ENCODE measurements around the gene CENPO.

CENPO gene

DNA sequence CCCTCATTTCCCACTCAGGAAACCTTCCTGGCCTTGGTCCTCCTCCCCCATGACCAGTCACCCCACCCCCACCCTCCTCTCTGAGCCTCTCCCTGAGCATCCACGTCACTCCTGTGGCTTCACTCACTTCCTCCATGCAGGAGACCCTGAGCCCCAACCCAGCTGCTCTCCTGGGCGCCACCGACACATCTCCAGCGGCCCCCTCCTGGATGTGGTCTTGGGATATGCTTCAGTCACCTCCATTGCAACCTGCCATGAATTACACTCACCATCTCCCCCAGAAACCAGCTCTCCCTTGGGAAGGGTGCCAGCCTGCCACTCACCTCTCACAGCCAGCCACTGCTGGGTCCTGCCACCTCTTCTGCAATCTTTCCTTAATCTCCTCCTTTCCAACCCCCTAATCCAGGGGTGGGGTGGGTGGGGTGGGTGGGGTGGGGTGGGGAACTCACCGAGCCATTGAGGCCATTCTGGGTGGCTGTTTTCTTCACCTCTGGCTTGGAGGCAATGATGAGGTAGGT, 44.8 kb downstream of the CENPO start:
- DNase-seq (ENCODE audit: low read depth in 2 of 2), result no peak

DNA sequence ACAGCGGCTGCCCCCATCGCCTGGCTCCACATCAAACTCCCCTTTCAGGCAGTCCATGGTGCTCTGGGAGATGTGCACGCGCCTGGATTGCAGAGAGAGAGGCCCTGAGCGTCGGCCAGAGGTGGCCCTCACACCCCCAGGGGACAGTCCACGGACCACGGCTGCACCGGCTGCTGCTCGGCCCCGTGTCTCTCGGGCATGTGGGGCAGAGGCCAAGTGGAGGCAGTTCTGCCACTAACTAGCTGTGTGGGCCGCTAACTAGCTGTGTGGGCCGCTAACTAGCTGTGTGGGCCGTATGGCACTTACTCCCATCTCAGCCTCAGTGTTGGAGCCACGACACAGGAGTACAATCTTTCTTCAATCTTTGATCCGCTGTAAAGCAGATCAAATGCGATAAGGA, 45.3 kb downstream of the CENPO start:
- no peak for DNase-seq (ENCODE audit: low read depth in 2 of 2)

DNA sequence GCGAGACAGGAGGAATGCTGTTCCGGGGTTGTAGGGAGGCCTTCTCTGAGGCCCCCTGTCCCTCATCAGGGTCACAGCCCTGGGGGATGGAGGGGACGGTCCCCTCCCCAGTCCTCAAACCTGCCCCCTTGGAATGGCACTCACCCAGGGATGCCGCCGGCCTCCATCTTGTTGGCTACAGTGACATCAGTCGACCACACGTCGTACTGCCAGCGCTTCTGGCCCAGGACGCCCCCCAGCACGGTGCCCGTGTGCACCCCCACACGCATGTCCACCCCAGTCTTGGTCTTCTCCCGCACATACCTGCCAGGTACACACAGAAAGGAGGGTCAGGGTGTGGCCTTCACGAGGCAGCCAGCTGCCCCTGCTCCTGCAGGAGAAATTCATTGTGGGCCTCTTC, 46.5 kb downstream of the CENPO start:
- DNase-seq (ENCODE audit: low read depth in 2 of 2), result no peak

DNA sequence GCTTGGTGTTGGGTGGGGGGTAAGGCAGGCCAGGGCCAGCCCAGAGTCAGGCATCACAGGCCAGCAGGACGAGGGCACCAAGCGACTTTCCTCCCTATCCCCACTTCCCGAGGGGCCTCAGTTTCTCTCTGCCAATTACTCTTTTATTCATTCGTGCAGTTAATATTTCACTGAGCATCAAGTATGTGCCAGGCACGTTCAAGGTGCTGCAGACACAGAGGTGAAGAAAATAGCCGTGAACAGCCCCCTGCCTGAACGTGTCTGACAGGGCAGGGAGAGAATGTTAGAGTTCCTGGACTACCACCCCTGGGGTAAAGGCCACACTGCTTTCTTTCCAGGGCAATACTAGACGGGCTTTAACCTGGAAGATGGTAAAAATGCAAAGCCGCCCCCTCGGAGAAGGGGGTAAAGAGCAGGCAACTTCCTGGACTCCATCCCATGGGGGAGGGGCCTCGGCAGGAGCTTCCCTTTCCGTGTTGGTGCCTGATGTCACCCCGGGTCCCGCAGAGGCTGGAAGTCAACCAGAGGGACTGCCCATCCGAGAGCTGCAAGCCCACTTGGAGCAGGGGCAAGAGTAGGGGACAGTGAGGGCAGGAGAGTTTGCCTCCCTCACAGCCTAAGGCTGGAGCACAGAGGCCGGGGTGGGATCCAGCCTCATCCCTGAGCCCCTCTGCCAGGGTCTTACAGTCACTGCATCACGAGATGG, 47.1 kb downstream of the CENPO start:
- DNase-seq (ENCODE audit: low read depth in 2 of 2), result no peak

DNA sequence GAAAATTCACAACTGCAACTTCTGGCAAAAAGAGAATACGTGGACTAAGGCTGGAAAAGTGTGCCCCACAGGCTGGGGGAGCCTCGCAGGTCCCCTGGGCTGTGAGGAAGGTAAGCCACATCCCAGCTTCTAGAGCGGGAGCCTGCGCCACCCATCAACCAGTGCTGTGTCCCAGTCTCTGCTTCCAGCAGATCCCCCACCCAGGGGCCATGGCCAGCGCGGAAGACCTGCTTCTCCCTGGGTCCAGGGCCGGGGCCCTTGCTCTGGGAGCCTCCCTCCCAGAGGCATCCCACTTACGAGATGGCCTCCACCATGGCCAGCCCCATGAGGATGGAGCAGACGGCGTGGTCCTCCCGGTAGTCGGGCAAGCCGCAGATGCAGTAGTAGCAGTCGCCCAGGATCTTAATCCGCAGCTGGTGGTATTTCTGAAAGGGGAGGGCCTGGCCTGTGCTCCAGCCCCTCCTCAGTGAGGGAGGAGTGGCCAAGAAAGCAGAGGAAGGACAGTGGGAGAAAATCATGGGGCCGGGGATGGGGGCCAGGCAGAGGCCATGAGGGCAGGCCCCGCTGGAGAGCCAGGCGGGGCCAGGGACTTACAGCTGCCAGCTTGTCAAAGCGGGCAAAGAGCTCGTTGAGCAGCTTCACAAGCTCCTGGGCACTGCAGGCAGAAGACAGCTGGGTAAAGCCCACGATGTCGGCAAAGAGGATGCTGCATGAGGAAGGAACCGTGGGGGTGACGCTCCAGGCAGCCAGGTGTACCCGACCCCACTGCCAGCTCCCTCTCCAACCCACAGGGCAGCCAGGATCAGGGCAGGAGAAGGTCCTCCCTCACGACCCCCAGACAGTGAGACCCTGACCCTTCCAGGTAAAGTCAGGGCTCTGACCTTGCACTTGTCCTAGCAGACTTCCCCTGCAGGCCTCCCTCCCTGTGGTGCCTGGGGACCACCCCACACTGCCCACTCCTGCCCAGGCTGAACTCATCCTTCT, 48.0 kb downstream of the CENPO start:
- DNase-seq (ENCODE audit: low read depth in 2 of 2), result no peak

DNA sequence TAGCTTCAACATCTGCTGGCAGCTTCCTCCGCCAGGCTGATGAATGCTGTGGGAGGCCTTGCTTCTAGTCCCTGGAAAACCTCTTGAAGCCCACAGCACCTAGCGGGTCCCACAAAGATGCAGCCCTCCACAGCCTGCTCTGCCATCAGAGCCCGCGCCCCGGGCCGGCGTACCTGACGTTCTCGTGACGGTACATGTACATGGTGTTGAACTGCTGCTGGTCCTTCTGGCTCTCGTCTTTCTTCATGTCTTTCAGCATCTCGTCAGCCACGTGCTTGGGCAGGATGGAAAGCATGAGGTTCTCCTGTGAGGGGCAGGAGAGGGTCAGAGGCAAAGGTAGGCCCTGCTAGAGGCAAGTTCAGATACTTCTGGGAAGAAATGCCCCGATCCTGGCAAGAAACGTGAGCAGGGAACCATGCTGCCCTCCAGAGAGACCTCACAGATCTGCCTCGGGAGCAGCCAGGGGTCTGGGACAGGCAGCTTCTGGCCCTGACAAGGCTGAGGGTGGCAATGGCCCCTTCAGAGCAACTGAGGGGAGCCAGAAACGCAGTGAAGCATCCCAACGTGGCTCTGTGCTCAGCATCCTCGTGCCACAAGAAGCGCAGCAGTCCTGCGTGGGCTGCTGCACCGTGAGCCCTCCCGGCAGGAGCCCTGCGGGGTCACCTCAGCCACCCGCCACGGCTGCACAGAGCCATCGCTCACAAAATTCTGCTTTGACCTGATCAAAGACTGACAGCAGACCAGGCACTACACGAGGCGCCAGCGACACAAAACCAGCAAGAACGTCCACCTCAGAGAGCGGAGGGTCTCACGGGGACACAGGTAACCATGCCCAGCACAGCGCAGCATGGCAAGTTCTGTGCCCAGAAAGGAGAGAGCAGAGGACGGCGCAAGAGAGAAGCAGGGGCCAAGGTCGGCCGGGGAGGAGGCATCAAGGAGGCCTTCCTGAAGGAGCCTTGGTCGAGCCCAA, 49.1 kb downstream of the CENPO start:
- DNase-seq (ENCODE audit: low read depth in 2 of 2), result no peak

DNA sequence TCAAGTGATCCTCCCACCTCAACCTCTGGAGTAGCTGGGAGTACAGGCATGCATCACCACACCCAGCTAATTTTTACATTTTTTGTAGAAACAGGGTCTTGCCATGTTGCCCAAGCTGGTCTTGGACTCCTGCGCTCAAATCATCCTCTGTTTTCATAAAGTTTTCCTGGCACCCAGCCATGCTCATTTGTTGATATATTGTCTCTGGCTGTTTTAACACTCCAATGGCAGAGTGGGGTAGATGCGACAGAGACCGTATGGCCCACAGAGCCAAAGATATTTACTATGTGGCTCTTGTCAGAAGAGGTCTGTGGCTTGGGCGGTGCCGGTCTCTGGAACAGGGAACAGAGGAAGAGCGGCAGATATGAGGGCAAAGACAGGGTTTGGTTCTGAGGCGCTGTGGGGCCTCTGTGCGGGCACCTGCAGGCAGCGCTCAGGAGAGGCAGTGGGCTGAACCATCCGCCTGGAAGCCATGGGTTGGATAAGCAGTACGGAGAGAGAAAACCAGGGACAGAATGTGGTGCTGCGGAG, 50.2 kb downstream of the CENPO start:
- no peak for DNase-seq (ENCODE audit: low read depth in 2 of 2)

DNA sequence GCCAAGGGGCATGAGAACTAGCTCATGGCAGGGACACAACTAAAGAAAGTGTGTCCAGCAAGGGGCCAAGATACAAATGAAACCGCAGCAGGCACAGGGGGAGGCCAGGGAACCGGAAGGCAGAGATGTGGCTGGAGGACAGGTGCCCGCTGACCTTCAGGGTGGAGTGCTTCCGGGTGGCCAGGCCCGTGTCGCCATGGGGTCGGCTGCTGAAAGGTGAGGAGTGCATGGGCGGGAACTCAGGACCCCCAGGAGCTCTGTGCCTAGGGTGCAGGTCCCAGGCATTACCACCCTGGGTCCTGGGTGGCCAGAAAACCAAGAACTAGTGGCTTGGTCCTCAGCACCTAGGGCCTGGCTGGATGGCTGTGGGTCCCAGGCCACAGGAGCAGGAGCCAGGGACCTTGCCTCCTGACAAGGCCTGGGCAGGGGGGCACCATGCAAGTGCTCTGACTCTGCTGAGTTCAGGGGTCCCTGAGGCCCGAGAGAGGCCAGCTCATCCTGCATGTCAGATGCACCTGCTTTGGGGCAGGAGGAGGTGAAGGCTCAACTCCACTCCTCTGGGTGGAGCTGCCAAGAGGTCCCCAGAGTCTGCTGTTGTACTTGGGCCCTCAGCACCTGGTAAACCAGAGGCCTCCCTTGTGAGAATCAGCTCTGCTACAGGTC, 50.9 kb downstream of the CENPO start:
- DNase-seq (ENCODE audit: low read depth in 2 of 2), result no peak

DNA sequence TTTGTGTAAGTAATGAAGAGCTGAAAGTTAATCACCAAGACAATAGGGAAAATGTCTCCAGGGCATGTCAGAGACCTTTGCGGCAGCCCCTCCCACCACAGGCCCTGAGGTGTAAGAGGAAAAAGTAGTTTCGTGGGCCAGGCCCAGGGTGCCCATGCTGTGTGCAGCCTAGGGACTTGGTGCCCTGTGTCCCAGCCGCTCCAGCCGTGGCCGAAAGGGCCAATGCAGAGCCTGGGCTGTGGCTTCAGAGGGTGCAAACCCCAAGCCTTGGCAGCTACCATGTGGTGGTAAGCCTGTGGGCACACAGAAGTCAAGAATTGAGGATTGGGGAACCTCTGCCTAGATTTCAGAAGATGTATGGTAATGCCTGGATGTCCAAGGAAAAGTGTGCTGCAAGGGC, 52.5 kb downstream of the CENPO start:
- DNase-seq (ENCODE audit: low read depth in 2 of 2), result no peak

DNA sequence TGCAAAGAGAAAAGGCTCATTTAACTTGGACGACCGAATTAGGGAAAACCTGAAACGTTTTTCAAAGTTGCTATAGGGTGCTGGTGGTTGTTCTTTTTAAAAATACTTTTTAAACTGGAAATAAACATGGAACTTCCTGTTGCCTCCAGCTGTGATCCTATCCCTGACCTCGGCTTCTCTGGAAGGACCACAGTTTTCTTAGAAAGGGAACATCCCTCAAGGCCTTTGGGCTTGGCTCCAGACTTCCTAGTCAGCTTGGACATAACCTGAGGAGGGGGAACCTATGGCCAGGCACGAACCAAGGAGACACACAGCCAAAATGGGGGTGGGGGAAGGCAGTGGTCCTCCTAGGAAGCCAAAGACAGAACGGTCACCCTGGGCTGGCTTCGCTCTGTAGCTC, 57.7 kb downstream of the CENPO start:
- DNase-seq (ENCODE audit: low read depth in 2 of 2), result no peak

DNA sequence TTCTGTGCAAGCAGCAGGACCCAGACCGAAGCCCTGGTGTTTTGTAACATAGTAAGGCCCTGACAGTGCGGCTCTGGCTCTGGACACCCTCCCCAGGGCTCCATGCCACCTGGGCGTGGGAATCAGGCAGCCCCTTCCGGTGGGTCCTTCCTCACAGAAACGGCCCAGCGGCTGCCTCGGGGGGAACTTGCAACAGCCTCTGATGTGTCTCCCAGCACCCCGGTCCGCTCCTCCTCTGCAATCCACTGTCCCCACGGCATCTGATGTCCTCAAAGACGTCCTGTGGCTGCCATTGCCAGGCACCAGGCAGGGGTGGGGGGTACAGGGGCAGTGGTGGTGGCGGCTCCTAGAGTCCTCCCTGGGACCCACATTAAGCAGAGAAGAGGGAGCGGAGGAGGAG, 58.8 kb downstream of the CENPO start:
- no peak for DNase-seq (ENCODE audit: low read depth in 2 of 2)

DNA sequence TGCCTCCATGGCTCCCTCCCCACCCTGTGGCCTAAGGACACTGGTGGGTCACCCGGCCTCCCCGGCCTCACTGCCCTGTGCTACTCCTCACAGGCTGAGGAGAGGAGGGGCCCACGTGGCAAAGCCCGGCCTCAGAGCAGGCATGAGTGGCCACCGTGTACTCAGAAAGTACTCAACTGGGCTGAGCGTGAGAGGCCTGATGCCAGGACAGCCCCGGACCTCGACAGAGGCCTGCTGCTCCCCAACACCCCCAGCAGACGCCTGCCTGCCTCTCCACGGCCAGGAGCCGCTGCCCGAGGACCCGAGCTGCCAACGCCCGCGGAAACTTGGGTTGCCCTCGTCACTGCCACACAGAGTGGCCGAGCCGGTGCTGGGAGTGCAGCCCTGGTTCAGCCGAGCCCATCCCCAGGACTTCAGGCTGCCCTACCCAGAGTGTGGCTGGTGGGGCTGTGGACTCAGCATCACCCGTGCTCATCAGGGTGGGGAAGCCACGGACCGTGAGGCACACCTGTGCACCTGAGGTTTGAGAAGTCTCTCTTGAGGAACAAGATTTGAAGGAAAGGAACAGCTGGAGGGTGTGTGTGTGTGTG, 59.3 kb downstream of the CENPO start:
- no peak for DNase-seq (ENCODE audit: low read depth in 2 of 2)

DNA sequence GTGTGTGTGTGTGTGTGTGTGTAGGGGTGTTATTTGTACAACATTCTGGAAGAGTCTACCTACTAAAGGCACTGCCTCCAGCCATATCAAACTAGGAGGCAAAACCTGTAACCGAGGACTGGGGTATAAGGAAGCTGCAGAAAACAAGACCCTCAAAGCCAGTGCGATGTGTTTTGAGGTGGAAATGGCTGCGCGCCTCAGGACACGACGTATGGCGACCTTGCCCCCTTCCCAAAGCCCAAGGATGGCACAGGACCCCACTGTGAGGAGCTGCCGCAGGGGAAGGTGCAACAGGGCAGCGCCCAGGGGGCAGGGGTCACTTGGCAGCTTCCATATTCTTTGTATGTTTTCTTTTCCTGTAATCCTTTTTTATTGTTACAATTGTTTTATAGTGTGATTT, 59.8 kb downstream of the CENPO start:
- no peak for DNase-seq (ENCODE audit: low read depth in 2 of 2)

DNA sequence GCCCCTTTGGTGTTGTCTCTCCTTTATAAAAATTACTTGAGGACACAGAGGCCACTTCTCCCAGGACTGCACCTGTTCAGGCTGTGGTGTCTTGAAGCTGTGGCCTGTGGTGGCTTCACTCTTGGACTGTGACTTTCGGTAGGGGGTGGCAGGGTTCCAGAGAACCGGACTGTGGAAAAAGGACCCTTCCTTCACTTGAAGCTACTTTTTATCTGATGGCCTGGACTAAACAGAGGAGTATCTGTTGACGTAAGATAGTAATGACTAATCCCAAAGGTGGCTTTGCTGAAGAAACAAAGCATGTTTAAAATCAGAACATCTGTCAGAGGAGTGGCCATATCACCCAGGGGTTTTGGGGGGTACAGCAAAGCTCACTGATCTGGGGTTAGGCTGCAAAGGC, 60.8 kb downstream of the CENPO start:
- DNase-seq (ENCODE audit: low read depth in 2 of 2), result no peak

DNA sequence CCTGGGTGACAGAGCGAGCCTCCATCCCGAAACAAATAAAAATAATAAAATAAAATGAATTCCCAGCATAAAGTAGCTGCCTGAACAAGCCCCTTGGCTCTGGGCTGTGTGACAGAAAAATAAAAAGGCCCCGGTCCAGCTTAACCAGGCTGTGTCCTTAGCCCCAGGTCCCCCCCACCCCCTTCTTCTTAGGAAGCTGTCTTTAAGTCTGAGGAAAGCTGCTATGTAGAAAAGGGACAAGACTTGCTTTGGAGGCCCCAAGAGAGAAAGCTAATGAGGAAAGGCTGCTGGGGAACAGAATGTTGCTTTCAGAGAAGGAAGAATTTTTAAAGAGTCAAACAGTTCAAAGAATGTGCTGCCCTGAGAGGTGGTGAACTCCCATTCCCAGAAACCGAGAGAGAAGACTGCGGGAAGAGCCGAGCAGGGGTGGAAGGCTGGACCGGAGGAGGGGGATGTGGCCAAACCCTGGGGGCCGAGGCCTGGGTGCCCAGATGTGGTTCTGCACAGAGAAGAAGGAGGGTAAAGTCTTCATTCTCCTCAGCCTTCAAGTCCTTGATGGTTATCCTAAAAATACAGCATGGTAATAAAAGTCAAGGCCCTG, 61.9 kb downstream of the CENPO start:
- no peak for DNase-seq (ENCODE audit: low read depth in 2 of 2)

DNA sequence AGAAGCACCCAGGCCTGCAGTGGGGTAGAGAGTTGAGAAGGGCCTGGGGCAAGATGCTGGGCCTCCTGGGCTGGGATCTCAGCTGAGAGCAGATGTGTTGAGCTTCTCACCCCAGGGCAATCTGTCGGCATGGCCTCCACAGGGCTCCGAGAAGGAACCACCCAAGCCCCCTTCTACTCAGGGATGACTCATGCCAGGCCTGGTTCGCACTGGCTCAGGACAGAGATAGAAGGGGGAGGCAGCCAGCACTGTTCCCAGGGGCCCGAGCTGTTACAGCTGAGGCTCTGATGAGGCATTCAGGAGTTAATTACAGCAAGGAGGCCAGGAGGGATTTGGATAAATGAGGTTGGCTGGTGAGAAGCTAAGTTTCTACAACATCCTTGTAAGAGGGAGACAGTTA, 62.5 kb downstream of the CENPO start:
- no peak for DNase-seq (ENCODE audit: low read depth in 2 of 2)

DNA sequence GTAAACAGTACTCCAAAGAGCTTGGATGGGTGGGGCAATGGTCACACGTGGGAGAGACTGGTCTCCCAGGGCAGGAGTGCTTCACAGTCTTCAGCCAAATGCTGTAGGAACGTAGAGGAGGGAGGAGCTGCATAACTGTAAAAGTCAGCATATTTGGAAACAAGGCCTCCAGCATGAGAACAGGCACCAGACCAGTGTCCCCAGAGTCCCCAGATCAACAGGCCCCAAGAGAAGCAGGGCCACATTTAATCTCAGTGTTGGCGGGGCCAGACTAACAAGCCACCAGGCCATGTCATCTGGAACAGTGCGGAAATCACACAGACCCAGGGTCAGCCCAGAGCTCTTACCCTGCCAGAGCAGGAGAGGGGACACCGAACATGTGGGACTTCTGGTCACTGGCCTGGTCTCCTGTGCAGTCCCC, 63.6 kb downstream of the CENPO start:
- DNase-seq (ENCODE audit: low read depth in 2 of 2), result no peak

DNA sequence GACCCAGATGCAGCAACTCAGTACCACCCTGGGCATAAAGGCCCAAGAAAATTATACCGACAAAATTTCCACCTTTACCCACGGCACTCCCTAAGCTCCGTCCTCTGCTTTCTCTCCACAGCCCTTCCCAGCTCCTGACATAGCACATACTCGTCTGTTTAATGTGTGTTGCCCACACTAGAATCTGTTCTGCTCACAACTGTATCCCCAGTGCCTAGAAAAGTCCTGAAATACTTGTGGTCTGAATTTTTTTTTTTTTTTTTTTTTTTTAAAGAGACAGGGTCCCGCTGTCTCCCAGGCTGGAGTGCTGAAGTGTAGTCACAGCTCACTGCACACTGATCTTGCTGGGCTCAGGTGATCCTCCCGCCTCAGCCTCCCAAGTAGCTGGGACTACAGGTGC, 64.5 kb downstream of the CENPO start:
- no peak for DNase-seq (ENCODE audit: low read depth in 2 of 2)

DNA sequence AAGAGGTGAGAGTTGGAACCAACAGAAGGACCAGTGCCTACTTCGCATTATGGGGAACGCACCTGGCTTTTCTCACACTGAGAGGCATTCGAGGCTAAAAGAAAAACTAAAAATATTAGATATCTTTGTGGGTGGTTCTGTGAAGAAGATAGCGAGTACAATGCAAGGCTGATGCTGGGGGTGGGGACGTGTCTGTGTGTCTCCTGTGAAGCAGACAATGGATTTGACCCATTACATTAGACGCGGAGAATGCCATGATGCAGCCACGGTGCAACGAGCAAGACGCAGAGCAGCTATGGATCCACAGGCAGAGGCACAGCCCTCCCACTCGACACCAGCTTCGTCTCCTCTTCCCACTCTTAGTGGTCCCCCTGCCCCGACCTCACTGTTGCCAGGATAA, 65.8 kb downstream of the CENPO start:
- no peak for DNase-seq (ENCODE audit: low read depth in 2 of 2)

DNA sequence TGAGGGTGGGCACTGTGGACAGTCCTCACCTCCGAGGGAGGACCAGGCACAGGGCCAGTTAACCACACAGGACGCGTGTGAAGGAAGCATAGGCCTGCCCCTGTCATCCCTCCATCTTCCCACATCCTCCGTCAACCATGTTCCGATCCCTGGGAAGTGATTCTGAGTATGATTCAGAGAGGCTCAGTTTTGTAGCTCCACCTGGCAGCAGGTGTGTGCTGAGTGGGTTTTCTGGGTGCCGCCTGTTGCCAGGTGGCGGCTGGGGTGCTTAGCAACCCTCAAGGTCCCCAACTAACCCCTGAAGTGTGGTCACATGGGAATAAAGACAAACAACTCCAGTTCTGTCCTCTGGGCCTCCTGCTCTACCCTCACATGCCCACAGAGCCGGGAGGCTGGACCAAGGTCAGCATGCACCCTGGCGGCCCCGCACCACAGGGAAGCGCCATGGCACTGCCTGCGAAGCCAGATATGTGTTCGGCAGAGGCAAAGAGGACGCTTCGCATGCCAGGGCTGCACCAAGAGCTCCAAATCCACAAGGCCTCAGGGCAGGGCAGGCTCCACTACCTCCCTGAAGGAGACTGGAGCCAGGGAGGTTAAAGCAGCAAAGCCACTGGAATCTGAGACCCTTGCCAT, 66.9 kb downstream of the CENPO start:
- no peak for DNase-seq (ENCODE audit: low read depth in 2 of 2)

All from activated CD8-positive, alpha-beta memory T cell treated with anti-CD3 and anti-CD28 coated beads for 4 hours (primary cell).